ENCODE results near the gene ONECUT3. TPM values are rescaled to one million over a fixed set of nuclear protein-coding genes. Genes with fewer than 3 reads are reported as not detected.

ONECUT3 gene
- total RNA-seq, 4 donors from 2014 or later, result not detected

GRCh38 chr19:1808395-1808731 lies 55.1 kb downstream of the ONECUT3 start:
- H3K4me3 ChIP-seq, result no peak overlapping the region
- WGBS, 2 donors, result 73% methylated on average over 2 of the region's 2 CpGs
- no peaks in the 10 kb centered on the region for H3K9me3 ChIP-seq
- H3K27me3 ChIP-seq, result no peaks in the 10 kb centered on the region
- peaks cover 3 to 19% (median 11%) of the 10 kb centered on the region in 4 donors for H3K4me1 ChIP-seq
- no peak overlapping the region for H3K27ac ChIP-seq
- no peak for DNase-seq (ENCODE audit: low spot score in 2 of 2)
- TF ChIP-seq POLR2A (IDR thresholded peaks at IDR 0.05), result no peak
- no peak for TF ChIP-seq CTCF (IDR thresholded peaks at IDR 0.05)
- no peak for TF ChIP-seq EP300 (IDR thresholded peaks at IDR 0.05)
- no peaks in the 10 kb centered on the region for H3K36me3 ChIP-seq

GRCh38 chr19:1809678-1810077 lies 56.4 kb downstream of the ONECUT3 start:
- Histone ChIP-seq H3K4me3 (no peak overlapping the region), H3K27me3 (no peaks in the 10 kb centered on the region), H3K4me1 (peaks cover 3 to 24% (median 12%) of the 10 kb centered on the region in 4 donors), H3K27ac (no peak overlapping the region), H3K9me3 (no peaks in the 10 kb centered on the region), H3K36me3 (peaks cover 0 to 2% (median 0%) of the 10 kb centered on the region in 3 donors)
- 71 to 79% methylated on average over 14 to 17 of the region's 18 CpGs for WGBS, 2 donors
- DNase-seq (ENCODE audit: low spot score in 2 of 2), result no peak
- no peak for TF ChIP-seq CTCF (IDR thresholded peaks at IDR 0.05)
- TF ChIP-seq POLR2A (IDR thresholded peaks at IDR 0.05), result no peak
- no peak for TF ChIP-seq EP300 (IDR thresholded peaks at IDR 0.05)

- Histone ChIP-seq H3K27me3 (no peaks in the 10 kb centered on the region), H3K4me1 (peaks cover 3 to 24% (median 12%) of the 10 kb centered on the region in 4 donors), H3K27ac (peak overlapping the region in 2 of 4 donors; percentile 76 to 87), H3K4me3 (no peak overlapping the region), H3K36me3 (peaks cover 0 to 12% (median under 1%) of the 10 kb centered on the region in 3 donors), H3K9me3 (no peaks in the 10 kb centered on the region)
- WGBS, 2 donors, result 88 to 89% methylated on average over 19 of the region's 19 CpGs
- DNase-seq (ENCODE audit: low spot score in 2 of 2), result no peak
- TF ChIP-seq CTCF (IDR thresholded peaks at IDR 0.05) (no peak), POLR2A (IDR thresholded peaks at IDR 0.05) (no peak), EP300 (IDR thresholded peaks at IDR 0.05) (no peak)
Observed at GRCh38 chr19:1810439-1811160, 57.3 kb downstream of the ONECUT3 start.

GRCh38 chr19:1811472-1811894 lies 58.2 kb downstream of the ONECUT3 start:
- peak; percentile 25 to 26 for DNase-seq (ENCODE audit: low spot score in 2 of 2)
- H3K4me3 ChIP-seq, result peak overlapping the region in 3 of 4 donors; percentile 32 to 56 (median 49)
- H3K4me1 ChIP-seq, result peaks cover 3 to 24% (median 12%) of the 10 kb centered on the region in 4 donors
- H3K9me3 ChIP-seq, result no peaks in the 10 kb centered on the region
- no peaks in the 10 kb centered on the region for H3K27me3 ChIP-seq
- H3K27ac ChIP-seq, result peak overlapping the region; percentile 56 to 87 (median 74)
- WGBS, 2 donors, result 16 to 25% methylated on average over 12 to 13 of the region's 13 CpGs
- no peak for TF ChIP-seq CTCF (IDR thresholded peaks at IDR 0.05)
- TF ChIP-seq EP300 (IDR thresholded peaks at IDR 0.05), result no peak
- no peak for TF ChIP-seq POLR2A (IDR thresholded peaks at IDR 0.05)
- peaks cover 0 to 20% (median 9%) of the 10 kb centered on the region in 3 donors for H3K36me3 ChIP-seq

- TF ChIP-seq POLR2A (IDR thresholded peaks at IDR 0.05) (no peak), EP300 (IDR thresholded peaks at IDR 0.05) (no peak), CTCF (IDR thresholded peaks at IDR 0.05) (peak in 1 of 5 experiments; percentile 30)
- peak within 1 kb of the TSS; percentile 56 to 87 (median 74) for H3K27ac ChIP-seq
- DNase-seq (ENCODE audit: low spot score in 2 of 2), result no peak
- H3K4me1 ChIP-seq, result peaks cover 3 to 24% (median 12%) of the 10 kb centered on the region in 4 donors
- H3K27me3 ChIP-seq, result no peaks in the 10 kb centered on the region
- peaks cover 0 to 25% (median 14%) of the 10 kb centered on the region in 3 donors for H3K36me3 ChIP-seq
- peak within 1 kb of the TSS; percentile 24 to 56 (median 40) for H3K4me3 ChIP-seq
- 0 to 3% methylated on average over 6 to 8 of the region's 48 CpGs for WGBS, 2 donors
- H3K9me3 ChIP-seq, result no peaks in the 10 kb centered on the region
Observed at GRCh38 chr19:1811942-1812425, 58.7 kb downstream of the ONECUT3 start, which contains the start of gene ATP8B3. ATP8B3 (minus strand) TSS chr19:1812276; CDS start chr19:1811736, 540 bp downstream.
